GM23338 (cell line): ENCODE data around the gene NEURL1B. TPM values are rescaled to one million over a fixed set of nuclear protein-coding genes. Genes with fewer than 3 reads are reported as not detected.
A peak's percentile ranks its signal among the peaks of the same experiment; 100 is the strongest.

Experiments used
- ATAC-seq: fragments of 200-7000 bp; cut with Tn5 transposase; 3 replicates; pipeline ENCODE4 v1.9.1; 2020
- DNase-seq: peaks from one replicate; pipeline ENCODE4 v3.0.0-alpha.2; 2015; ENCODE audit warnings: low spot score
- H2AFZ ChIP-seq: fragments of 200-600 bp; sonication (generic); 2 replicates; pipeline ENCODE4 v1.8.0; 2016; ENCODE audit warnings: antibody characterized with exemption, mild to moderate bottlenecking, moderate library complexity
- H3F3A ChIP-seq: fragments of 200-600 bp; sonication (generic); replicated peaks from 2 replicates; pipeline ENCODE4 v1.8.0; 2017; ENCODE audit warnings: antibody characterized with exemption, mixed run types, low read depth
- H3K27ac ChIP-seq: fragments of 200-600 bp; sonication (generic); 2 replicates; pipeline ENCODE4 v1.6.1; 2016; ENCODE audit warnings: low read depth
- H3K27me3 ChIP-seq: fragments of 200-600 bp; sonication (generic); 2 replicates; pipeline ENCODE4 v1.8.0; 2016; ENCODE audit warnings: mild to moderate bottlenecking, mixed run types, moderate library complexity; ENCODE audit not compliant: insufficient read depth
- H3K36me3 ChIP-seq: fragments of 200-600 bp; sonication (generic); 2 replicates; pipeline ENCODE4 v1.8.0; 2016; ENCODE audit warnings: mild to moderate bottlenecking; ENCODE audit not compliant: insufficient read depth
- H3K4me1 ChIP-seq: fragments of 200-600 bp; sonication (generic); 2 replicates; pipeline ENCODE4 v1.8.0; 2016; ENCODE audit warnings: mild to moderate bottlenecking, moderate library complexity; ENCODE audit not compliant: insufficient read depth
- H3K4me2 ChIP-seq: fragments of 200-600 bp; sonication (generic); 2 replicates; pipeline ENCODE4 v1.7.1; 2017; ENCODE audit warnings: mixed run types
- H3K4me3 ChIP-seq: fragments of 200-600 bp; sonication (generic); 2 replicates; pipeline ENCODE4 v1.6.1; 2016; ENCODE audit warnings: mixed run types
- H3K79me2 ChIP-seq: fragments of 200-600 bp; sonication (generic); replicated peaks from 2 replicates; pipeline ENCODE4 v1.8.0; 2017; ENCODE audit warnings: mild to moderate bottlenecking; ENCODE audit not compliant: insufficient read depth
- H3K9me2 ChIP-seq: fragments of 200-600 bp; sonication (generic); 2 replicates; pipeline ENCODE4 v1.8.0; 2017; ENCODE audit not compliant: insufficient read depth
- H4K20me1 ChIP-seq: fragments of 200-600 bp; sonication (generic); replicated peaks from 2 replicates; pipeline ENCODE4 v1.8.0; 2017; ENCODE audit warnings: mild to moderate bottlenecking; ENCODE audit not compliant: insufficient read depth
- H3K27ac Mint-ChIP-seq: 2 replicates; pipeline ENCODE4 v1.8.0; 2020; ENCODE audit warnings: inconsistent platforms, mild to moderate bottlenecking, moderate library complexity, mixed read lengths
- H3K27me3 Mint-ChIP-seq: 3 replicates; pipeline ENCODE4 v1.8.0; 2022; ENCODE audit warnings: low read depth, mild to moderate bottlenecking, moderate library complexity, mixed read lengths, inconsistent platforms; ENCODE audit not compliant: insufficient read depth, poor library complexity
- H3K36me3 Mint-ChIP-seq: 3 replicates; pipeline ENCODE4 v1.8.0; 2021; ENCODE audit warnings: low read depth, mild to moderate bottlenecking, inconsistent platforms, moderate library complexity, mixed read lengths
- H3K4me1 Mint-ChIP-seq: 3 replicates; pipeline ENCODE4 v1.8.0; 2020; ENCODE audit warnings: mild to moderate bottlenecking, inconsistent platforms, mixed read lengths
- H3K4me3 Mint-ChIP-seq: 3 replicates; pipeline ENCODE4 v1.8.0; 2021; ENCODE audit warnings: moderate library complexity, mild to moderate bottlenecking, inconsistent platforms, mixed read lengths
- H3K9me3 Mint-ChIP-seq: 3 replicates; pipeline ENCODE4 v1.8.0; 2020; ENCODE audit warnings: moderate library complexity, mild to moderate bottlenecking, inconsistent platforms, mixed read lengths
- CREB1 ChIP-seq: fragments of 250-450 bp; sonication (Bioruptor Pico); IDR thresholded peaks from 2 replicates; pipeline ENCODE4 v1.5.0; 2020; ENCODE audit warnings: low read depth, mild to moderate bottlenecking, moderate library complexity
- ETS1 ChIP-seq: IDR thresholded peaks from 2 replicates; pipeline ENCODE4 v1.6.1; 2016; ENCODE audit warnings: antibody characterized with exemption
- EZH2 ChIP-seq: fragments of 200-600 bp; sonication (generic); IDR thresholded peaks from one replicate; pipeline ENCODE4 v1.8.0; 2017; ENCODE audit warnings: antibody characterized with exemption, mild to moderate bottlenecking, low read depth; ENCODE audit not compliant: unreplicated experiment
- EZH2phosphoT487 ChIP-seq: fragments of 200-600 bp; sonication (generic); IDR thresholded peaks from one replicate; pipeline ENCODE4 v1.8.1; 2018; ENCODE audit warnings: antibody characterized with exemption; ENCODE audit not compliant: unreplicated experiment
- JUNB ChIP-seq: IDR thresholded peaks from one replicate; pipeline ENCODE4 v1.6.1; 2016; ENCODE audit warnings: antibody characterized with exemption; ENCODE audit not compliant: unreplicated experiment
- NANOG ChIP-seq: IDR thresholded peaks from 2 replicates; pipeline ENCODE4 v1.6.1; 2016; ENCODE audit warnings: antibody characterized with exemption, borderline replicate concordance
- POLR2AphosphoS5 ChIP-seq: IDR thresholded peaks from 2 replicates; pipeline ENCODE4 v1.6.1; 2016; ENCODE audit warnings: antibody characterized with exemption, low read depth
- REST ChIP-seq: IDR thresholded peaks from one replicate; pipeline ENCODE4 v1.6.1; 2018; ENCODE audit warnings: antibody characterized with exemption; ENCODE audit not compliant: unreplicated experiment
- STAT1 ChIP-seq: IDR thresholded peaks from one replicate; pipeline ENCODE4 v1.6.1; 2016; ENCODE audit warnings: antibody characterized with exemption; ENCODE audit not compliant: unreplicated experiment
- ZNF114 ChIP-seq: fragments of 250-450 bp; sonication (Bioruptor Pico); IDR thresholded peaks from 2 replicates; pipeline ENCODE4 v1.5.0; 2020; ENCODE audit warnings: mild to moderate bottlenecking, moderate library complexity
- ZNF331 ChIP-seq: fragments of 250-450 bp; sonication (Bioruptor Pico); IDR thresholded peaks from 2 replicates; pipeline ENCODE4 v1.5.0; 2020; ENCODE audit warnings: low read depth, mild to moderate bottlenecking, moderate library complexity
- polyA plus RNA-seq: library from polyadenylated mRNA; unstranded; fragments of >200 nt; fragmentation: Nextera tagmentation; extraction: Ambion mirVana; gene quantifications from 2 replicates; pipeline ENCODE4 v1.2.1, GENCODE V29; 2016
- total RNA-seq: library from RNA; depleted of rRNA; stranded (reverse); fragments of >200 nt; shearing (Covaris generic); gene quantifications from 2 replicates; pipeline ENCODE4 v1.2.3, GENCODE V29; 2014
- TF ChIP-seq, protein P1 (sequence below): fragments of 250-450 bp; sonication (Bioruptor Pico); IDR thresholded peaks from 2 replicates; pipeline ENCODE4 v1.5.0; 2020; ENCODE audit warnings: mild to moderate bottlenecking, moderate library complexity

The NEURL1B gene
- total and polyA plus RNA-seq, 2 experiments from 2014 or later: 1.9 to 13.3 TPM

- TF ChIP-seq ETS1: no peak
- TF ChIP-seq EZH2: no peak
- TF ChIP-seq ZNF114 (CRISPR knock-in tag): no peak
- TF ChIP-seq, protein P1, sequence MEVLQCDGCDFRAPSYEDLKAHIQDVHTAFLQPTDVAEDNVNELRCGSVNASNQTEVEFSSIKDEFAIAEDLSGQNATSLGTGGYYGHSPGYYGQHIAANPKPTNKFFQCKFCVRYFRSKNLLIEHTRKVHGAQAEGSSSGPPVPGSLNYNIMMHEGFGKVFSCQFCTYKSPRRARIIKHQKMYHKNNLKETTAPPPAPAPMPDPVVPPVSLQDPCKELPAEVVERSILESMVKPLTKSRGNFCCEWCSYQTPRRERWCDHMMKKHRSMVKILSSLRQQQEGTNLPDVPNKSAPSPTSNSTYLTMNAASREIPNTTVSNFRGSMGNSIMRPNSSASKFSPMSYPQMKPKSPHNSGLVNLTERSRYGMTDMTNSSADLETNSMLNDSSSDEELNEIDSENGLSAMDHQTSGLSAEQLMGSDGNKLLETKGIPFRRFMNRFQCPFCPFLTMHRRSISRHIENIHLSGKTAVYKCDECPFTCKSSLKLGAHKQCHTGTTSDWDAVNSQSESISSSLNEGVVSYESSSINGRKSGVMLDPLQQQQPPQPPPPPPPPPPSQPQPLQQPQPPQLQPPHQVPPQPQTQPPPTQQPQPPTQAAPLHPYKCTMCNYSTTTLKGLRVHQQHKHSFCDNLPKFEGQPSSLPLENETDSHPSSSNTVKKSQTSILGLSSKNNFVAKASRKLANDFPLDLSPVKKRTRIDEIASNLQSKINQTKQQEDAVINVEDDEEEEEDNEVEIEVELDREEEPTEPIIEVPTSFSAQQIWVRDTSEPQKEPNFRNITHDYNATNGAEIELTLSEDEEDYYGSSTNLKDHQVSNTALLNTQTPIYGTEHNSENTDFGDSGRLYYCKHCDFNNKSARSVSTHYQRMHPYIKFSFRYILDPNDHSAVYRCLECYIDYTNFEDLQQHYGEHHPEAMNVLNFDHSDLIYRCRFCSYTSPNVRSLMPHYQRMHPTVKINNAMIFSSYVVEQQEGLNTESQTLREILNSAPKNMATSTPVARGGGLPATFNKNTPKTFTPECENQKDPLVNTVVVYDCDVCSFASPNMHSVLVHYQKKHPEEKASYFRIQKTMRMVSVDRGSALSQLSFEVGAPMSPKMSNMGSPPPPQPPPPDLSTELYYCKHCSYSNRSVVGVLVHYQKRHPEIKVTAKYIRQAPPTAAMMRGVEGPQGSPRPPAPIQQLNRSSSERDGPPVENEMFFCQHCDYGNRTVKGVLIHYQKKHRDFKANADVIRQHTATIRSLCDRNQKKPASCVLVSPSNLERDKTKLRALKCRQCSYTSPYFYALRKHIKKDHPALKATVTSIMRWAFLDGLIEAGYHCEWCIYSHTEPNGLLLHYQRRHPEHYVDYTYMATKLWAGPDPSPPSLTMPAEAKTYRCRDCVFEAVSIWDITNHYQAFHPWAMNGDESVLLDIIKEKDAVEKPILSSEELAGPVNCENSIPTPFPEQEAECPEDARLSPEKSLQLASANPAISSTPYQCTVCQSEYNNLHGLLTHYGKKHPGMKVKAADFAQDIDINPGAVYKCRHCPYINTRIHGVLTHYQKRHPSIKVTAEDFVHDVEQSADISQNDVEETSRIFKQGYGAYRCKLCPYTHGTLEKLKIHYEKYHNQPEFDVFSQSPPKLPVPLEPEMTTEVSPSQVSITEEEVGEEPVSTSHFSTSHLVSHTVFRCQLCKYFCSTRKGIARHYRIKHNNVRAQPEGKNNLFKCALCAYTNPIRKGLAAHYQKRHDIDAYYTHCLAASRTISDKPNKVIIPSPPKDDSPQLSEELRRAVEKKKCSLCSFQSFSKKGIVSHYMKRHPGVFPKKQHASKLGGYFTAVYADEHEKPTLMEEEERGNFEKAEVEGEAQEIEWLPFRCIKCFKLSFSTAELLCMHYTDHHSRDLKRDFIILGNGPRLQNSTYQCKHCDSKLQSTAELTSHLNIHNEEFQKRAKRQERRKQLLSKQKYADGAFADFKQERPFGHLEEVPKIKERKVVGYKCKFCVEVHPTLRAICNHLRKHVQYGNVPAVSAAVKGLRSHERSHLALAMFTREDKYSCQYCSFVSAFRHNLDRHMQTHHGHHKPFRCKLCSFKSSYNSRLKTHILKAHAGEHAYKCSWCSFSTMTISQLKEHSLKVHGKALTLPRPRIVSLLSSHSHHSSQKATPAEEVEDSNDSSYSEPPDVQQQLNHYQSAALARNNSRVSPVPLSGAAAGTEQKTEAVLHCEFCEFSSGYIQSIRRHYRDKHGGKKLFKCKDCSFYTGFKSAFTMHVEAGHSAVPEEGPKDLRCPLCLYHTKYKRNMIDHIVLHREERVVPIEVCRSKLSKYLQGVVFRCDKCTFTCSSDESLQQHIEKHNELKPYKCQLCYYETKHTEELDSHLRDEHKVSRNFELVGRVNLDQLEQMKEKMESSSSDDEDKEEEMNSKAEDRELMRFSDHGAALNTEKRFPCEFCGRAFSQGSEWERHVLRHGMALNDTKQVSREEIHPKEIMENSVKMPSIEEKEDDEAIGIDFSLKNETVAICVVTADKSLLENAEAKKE: no peak
- TF ChIP-seq POLR2AphosphoS5: no peak
- no peak for TF ChIP-seq EZH2phosphoT487
Observed at GRCh38 chr5:172674155-172674554, 33.1 kb downstream of the NEURL1B start (continued).

GRCh38 chr5:172676914-172677475 is 35.9 kb downstream of the NEURL1B start:
- Histone ChIP-seq H3K4me2 (no peak overlapping the region), H2AFZ (no peak overlapping the region), H3K4me1 (no peaks in the 10 kb centered on the region), H3K79me2 (no peaks in the 10 kb centered on the region), H3K27ac (no peak overlapping the region), H3K9me2 (no peaks in the 10 kb centered on the region), H3K36me3 (no peaks in the 10 kb centered on the region), H3K4me3 (no peak overlapping the region), H4K20me1 (no peaks in the 10 kb centered on the region), H3K27me3 (peaks cover 2% of the 10 kb centered on the region; the same call in 1 of the 2 replicates), H3F3A (no peaks in the 10 kb centered on the region)
- Mint-ChIP-seq H3K27ac (no peak overlapping the region), H3K9me3 (no peaks in the 10 kb centered on the region; the same call in 2 of the 3 replicates), H3K4me3 (no peak overlapping the region), H3K27me3 (peaks cover 5% of the 10 kb centered on the region), H3K36me3 (no peaks in the 10 kb centered on the region), H3K4me1 (peaks cover 9% of the 10 kb centered on the region)
- DNase-seq: no peak
- ATAC-seq: peak; percentile 28; the same call in 1 of the 3 replicates
- TF ChIP-seq ZNF331 (CRISPR knock-in tag) (no peak), CREB1 (CRISPR knock-in tag) (no peak), REST (no peak), JUNB (no peak), STAT1 (no peak), ZNF114 (CRISPR knock-in tag) (no peak), NANOG (no peak), EZH2phosphoT487 (no peak), ETS1 (no peak)
